ENCODE data around the gene UBE2D3.

The UBE2D3 gene

DNA sequence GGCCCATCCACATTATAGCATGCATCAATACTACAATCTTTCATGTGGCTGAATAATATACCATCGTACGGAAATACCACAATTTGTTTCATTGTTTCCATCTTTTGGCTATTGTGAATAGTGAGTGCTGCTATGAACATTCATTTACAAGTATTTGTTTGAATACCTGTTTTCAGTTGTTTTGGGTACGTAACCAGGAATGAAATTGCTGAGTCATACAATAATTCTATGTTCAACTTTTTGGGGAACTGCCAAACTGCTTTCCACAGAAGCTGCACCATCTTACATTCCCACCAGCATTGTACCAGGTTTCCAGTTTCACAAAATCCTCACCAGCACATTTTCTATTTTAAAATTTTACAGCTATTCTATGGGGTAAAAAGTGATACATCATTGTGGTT lies 38.0 kb downstream of the UBE2D3 start:
- TF ChIP-seq, protein P1, sequence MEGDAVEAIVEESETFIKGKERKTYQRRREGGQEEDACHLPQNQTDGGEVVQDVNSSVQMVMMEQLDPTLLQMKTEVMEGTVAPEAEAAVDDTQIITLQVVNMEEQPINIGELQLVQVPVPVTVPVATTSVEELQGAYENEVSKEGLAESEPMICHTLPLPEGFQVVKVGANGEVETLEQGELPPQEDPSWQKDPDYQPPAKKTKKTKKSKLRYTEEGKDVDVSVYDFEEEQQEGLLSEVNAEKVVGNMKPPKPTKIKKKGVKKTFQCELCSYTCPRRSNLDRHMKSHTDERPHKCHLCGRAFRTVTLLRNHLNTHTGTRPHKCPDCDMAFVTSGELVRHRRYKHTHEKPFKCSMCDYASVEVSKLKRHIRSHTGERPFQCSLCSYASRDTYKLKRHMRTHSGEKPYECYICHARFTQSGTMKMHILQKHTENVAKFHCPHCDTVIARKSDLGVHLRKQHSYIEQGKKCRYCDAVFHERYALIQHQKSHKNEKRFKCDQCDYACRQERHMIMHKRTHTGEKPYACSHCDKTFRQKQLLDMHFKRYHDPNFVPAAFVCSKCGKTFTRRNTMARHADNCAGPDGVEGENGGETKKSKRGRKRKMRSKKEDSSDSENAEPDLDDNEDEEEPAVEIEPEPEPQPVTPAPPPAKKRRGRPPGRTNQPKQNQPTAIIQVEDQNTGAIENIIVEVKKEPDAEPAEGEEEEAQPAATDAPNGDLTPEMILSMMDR (conservative IDR thresholded peaks at IDR 0.05; ENCODE audit: low read length) = no peak
- TF ChIP-seq EZH2phosphoT487 (IDR thresholded peaks at IDR 0.05; ENCODE audit: borderline replicate concordance) = no peak
- no peaks in the 10 kb centered on the region for H3F3A ChIP-seq (ENCODE audit: low read depth)
- H3K79me2 ChIP-seq (ENCODE audit: insufficient read depth, low read length) = no peaks in the 10 kb centered on the region
- peaks cover under 1% of the 10 kb centered on the region for H4K20me1 ChIP-seq (ENCODE audit: insufficient read depth, low read length, poor library complexity, severe bottlenecking)
- no peak overlapping the region for H3K4me3 ChIP-seq (ENCODE audit: low read length, poor library complexity, severe bottlenecking)
- H2AFZ ChIP-seq (ENCODE audit: low read length) = no peak overlapping the region
- H3K36me3 ChIP-seq (ENCODE audit: insufficient read depth, low read length) = peaks cover 20% of the 10 kb centered on the region; the same call in 1 of the 2 replicates
- H3K9me2 ChIP-seq (replicated peaks; ENCODE audit: low read depth, low read length) = no peaks in the 10 kb centered on the region
- no peaks in the 10 kb centered on the region for H3K4me1 ChIP-seq (ENCODE audit: insufficient read depth, low read length, poor library complexity, severe bottlenecking)
- H3K9me3 ChIP-seq (ENCODE audit: insufficient read depth, low read depth, low read length) = no peaks in the 10 kb centered on the region
- H3K27me3 ChIP-seq (ENCODE audit: insufficient read depth, low read length, poor library complexity, severe bottlenecking) = no peaks in the 10 kb centered on the region
- H3K9ac ChIP-seq (ENCODE audit: low read depth, low read length, poor library complexity, severe bottlenecking) = no peak overlapping the region
- no peak overlapping the region for H3K4me2 ChIP-seq (ENCODE audit: low read depth, low read length, poor library complexity, severe bottlenecking)

- H2AFZ ChIP-seq (ENCODE audit: low read length) = no peak overlapping the region
- no peaks in the 10 kb centered on the region for H4K20me1 ChIP-seq (ENCODE audit: insufficient read depth, low read length, poor library complexity, severe bottlenecking)
- no peaks in the 10 kb centered on the region for H3K9me2 ChIP-seq (replicated peaks; ENCODE audit: low read depth, low read length)
- H3K4me2 ChIP-seq (ENCODE audit: low read depth, low read length, poor library complexity, severe bottlenecking) = no peak overlapping the region
- no peak overlapping the region for H3K9ac ChIP-seq (ENCODE audit: low read depth, low read length, poor library complexity, severe bottlenecking)
- TF ChIP-seq, protein P1 (conservative IDR thresholded peaks at IDR 0.05; ENCODE audit: low read length) = no peak
- no peak for TF ChIP-seq EZH2phosphoT487 (IDR thresholded peaks at IDR 0.05; ENCODE audit: borderline replicate concordance)
- no peaks in the 10 kb centered on the region for H3K79me2 ChIP-seq (ENCODE audit: insufficient read depth, low read length)
- no peak overlapping the region for H3K4me3 ChIP-seq (ENCODE audit: low read length, poor library complexity, severe bottlenecking)
- H3F3A ChIP-seq (ENCODE audit: low read depth) = no peaks in the 10 kb centered on the region
- H3K4me1 ChIP-seq (ENCODE audit: insufficient read depth, low read length, poor library complexity, severe bottlenecking) = no peaks in the 10 kb centered on the region
- no peaks in the 10 kb centered on the region for H3K9me3 ChIP-seq (ENCODE audit: insufficient read depth, low read depth, low read length)
- H3K27me3 ChIP-seq (ENCODE audit: insufficient read depth, low read length, poor library complexity, severe bottlenecking) = no peaks in the 10 kb centered on the region
- peaks cover 12% of the 10 kb centered on the region; the same call in 1 of the 2 replicates for H3K36me3 ChIP-seq (ENCODE audit: insufficient read depth, low read length)
Observed at GRCh38 chr4:102787944-102788343, 39.4 kb downstream of the UBE2D3 start.

DNA sequence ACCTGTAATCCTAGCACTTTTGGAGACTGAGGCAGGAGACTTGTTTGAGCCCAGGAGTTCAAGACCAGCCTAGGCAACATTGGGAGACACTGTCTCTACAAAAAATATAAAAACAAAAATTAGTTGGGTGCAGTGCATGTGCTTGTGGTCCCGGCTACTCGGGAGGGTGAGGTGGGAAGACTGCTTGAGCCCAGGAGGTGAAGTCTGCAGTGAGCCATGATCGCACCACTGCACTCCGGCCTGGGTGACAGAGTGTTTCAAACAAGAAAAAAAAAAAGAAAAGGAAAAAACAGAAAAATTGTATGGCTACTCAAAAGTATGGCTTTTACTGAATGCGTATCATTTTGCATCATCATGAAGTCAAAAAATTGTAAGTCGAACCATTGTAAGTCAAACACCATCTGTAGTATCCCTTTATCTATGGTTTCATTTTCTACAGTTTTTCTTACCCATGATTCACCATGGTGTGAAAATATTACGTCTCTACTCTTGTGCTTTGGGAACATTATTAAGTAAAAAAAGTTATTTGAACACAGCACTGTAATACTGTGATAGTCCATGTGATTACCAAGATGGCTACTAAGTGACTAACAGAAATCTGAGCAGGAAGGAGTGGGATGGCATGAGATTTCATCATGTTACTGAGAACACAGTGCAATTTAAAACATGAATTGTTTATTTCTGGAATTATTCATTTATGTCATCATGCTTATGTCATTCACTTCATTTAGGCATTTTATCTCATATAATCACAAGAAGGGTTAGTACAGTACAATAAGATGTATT lies 40.1 kb downstream of the UBE2D3 start:
- Histone ChIP-seq H3K4me3 (ENCODE audit: low read length, poor library complexity, severe bottlenecking) (no peak overlapping the region), H3K4me2 (ENCODE audit: low read depth, low read length, poor library complexity, severe bottlenecking) (no peak overlapping the region), H4K20me1 (ENCODE audit: insufficient read depth, low read length, poor library complexity, severe bottlenecking) (no peaks in the 10 kb centered on the region), H3K79me2 (ENCODE audit: insufficient read depth, low read length) (no peaks in the 10 kb centered on the region), H3K9me3 (ENCODE audit: insufficient read depth, low read depth, low read length) (no peaks in the 10 kb centered on the region), H3K27me3 (ENCODE audit: insufficient read depth, low read length, poor library complexity, severe bottlenecking) (no peaks in the 10 kb centered on the region), H3K4me1 (ENCODE audit: insufficient read depth, low read length, poor library complexity, severe bottlenecking) (no peaks in the 10 kb centered on the region), H3K36me3 (ENCODE audit: insufficient read depth, low read length) (peaks cover 7% of the 10 kb centered on the region; the same call in 1 of the 2 replicates), H3F3A (ENCODE audit: low read depth) (no peaks in the 10 kb centered on the region), H2AFZ (ENCODE audit: low read length) (no peak overlapping the region), H3K9me2 (replicated peaks; ENCODE audit: low read depth, low read length) (no peaks in the 10 kb centered on the region), H3K9ac (ENCODE audit: low read depth, low read length, poor library complexity, severe bottlenecking) (no peak overlapping the region)
- TF ChIP-seq EZH2phosphoT487 (IDR thresholded peaks at IDR 0.05; ENCODE audit: borderline replicate concordance) = no peak
- TF ChIP-seq, protein P1 (conservative IDR thresholded peaks at IDR 0.05; ENCODE audit: low read length) = no peak

Data from Loucy (cell line).